IMR-90 (cell line): Measurements from ENCODE around the gene CLEC9A.

Experiments
- BHLHE40 ChIP-seq: fragments of 150-350 bp; IDR thresholded peaks from 2 replicates; pipeline ENCODE4 v1.6.1; 2016; ENCODE audit warnings: mild to moderate bottlenecking, low read depth, low read length
- CEBPB ChIP-seq: IDR thresholded peaks from 2 replicates; pipeline ENCODE4 v1.6.1; 2012; ENCODE audit warnings: low read depth, low read length, improper control_type of control experiment
- CTCF ChIP-seq: conservative IDR thresholded peaks from 2 replicates; pipeline ENCODE4 v1.5.1; 2012; ENCODE audit warnings: mild to moderate bottlenecking, low read depth, low read length, improper control_type of control experiment
- MAFK ChIP-seq: IDR thresholded peaks from 2 replicates; pipeline ENCODE4 v1.6.1; 2012; ENCODE audit warnings: low read depth, low read length, improper control_type of control experiment
- MAZ ChIP-seq: IDR thresholded peaks from 2 replicates; pipeline ENCODE4 v1.6.1; 2012; ENCODE audit warnings: low read depth, mild to moderate bottlenecking, low read length, improper control_type of control experiment, moderate library complexity, borderline replicate concordance
- MXI1 ChIP-seq: IDR thresholded peaks from 2 replicates; pipeline ENCODE4 v1.6.1; 2012; ENCODE audit warnings: low read depth, mild to moderate bottlenecking, low read length, moderate library complexity, borderline replicate concordance
- NFE2L2 ChIP-seq: fragments of 150-350 bp; IDR thresholded peaks from 2 replicates; pipeline ENCODE4 v1.6.1; 2016; ENCODE audit warnings: low read depth, mild to moderate bottlenecking, low read length
- POLR2A ChIP-seq: IDR thresholded peaks from 2 replicates; pipeline ENCODE4 v1.6.1; 2012; ENCODE audit warnings: mild to moderate bottlenecking, low read depth, low read length
- RAD21 ChIP-seq: IDR thresholded peaks from 2 replicates; pipeline ENCODE4 v1.6.1; 2012; ENCODE audit warnings: low read length, improper control_type of control experiment
- RCOR1 ChIP-seq: IDR thresholded peaks from 2 replicates; pipeline ENCODE4 v1.6.1; 2012; ENCODE audit warnings: mild to moderate bottlenecking, low read length, improper control_type of control experiment; ENCODE audit not compliant: insufficient replicate concordance
- RFX5 ChIP-seq: IDR thresholded peaks from 2 replicates; pipeline ENCODE4 v1.8.0; 2012; ENCODE audit warnings: low read depth, mild to moderate bottlenecking, low read length, moderate library complexity
- SMC3 ChIP-seq: fragments of 150-350 bp; IDR thresholded peaks from 2 replicates; pipeline ENCODE4 v1.6.1; 2016; ENCODE audit warnings: low read depth, mild to moderate bottlenecking, antibody characterized with exemption, low read length, moderate library complexity

GRCh38 chr12:10031771-10032175 lies 1.3 kb downstream of the CLEC9A start:
- TF ChIP-seq POLR2A (no peak), CEBPB (peak; percentile 71), CTCF (no peak), MAZ (no peak), RFX5 (no peak), NFE2L2 (no peak), SMC3 (no peak), RCOR1 (peak; percentile 68), BHLHE40 (0 out of 2 replicates have a peak, but pooled peaks have one; percentile 8), MXI1 (no peak), RAD21 (no peak), MAFK (no peak)
